GM18520 (cell line): ENCODE results near the gene CTNNA2.

Experiments used
- ATAC-seq: cut with Tn5 transposase; IDR thresholded peaks from one replicate; pipeline ENCODE4 v1.9.1; 2021; ENCODE audit not compliant: unreplicated experiment

CTNNA2 gene

GRCh38 chr2:79972661-79973060 lies 459.8 kb downstream of the CTNNA2 start:
- ATAC-seq, result no peak

GRCh38 chr2:79975791-79976565 lies 463.1 kb downstream of the CTNNA2 start:
- ATAC-seq, result no peak

GRCh38 chr2:79977792-79978191 lies 464.9 kb downstream of the CTNNA2 start:
- ATAC-seq, result no peak

GRCh38 chr2:79980116-79980515 lies 467.3 kb downstream of the CTNNA2 start:
- ATAC-seq, result no peak

GRCh38 chr2:79980816-79981215 lies 468.0 kb downstream of the CTNNA2 start:
- ATAC-seq, result no peak

- ATAC-seq, result no peak
Measured at GRCh38 chr2:79981316-79981715, 468.5 kb downstream of the CTNNA2 start.

GRCh38 chr2:79982445-79982844 lies 469.6 kb downstream of the CTNNA2 start:
- peak; percentile 57 for ATAC-seq

- no peak for ATAC-seq
Measured at GRCh38 chr2:79984476-79984875, 471.6 kb downstream of the CTNNA2 start.

GRCh38 chr2:79985145-79985544 lies 472.3 kb downstream of the CTNNA2 start:
- no peak for ATAC-seq

GRCh38 chr2:79985571-79985970 lies 472.7 kb downstream of the CTNNA2 start:
- ATAC-seq, result no peak

- no peak for ATAC-seq
Measured at GRCh38 chr2:79993144-79993543, 480.3 kb downstream of the CTNNA2 start.

GRCh38 chr2:79994161-79994560 lies 481.3 kb downstream of the CTNNA2 start:
- ATAC-seq, result no peak

- no peak for ATAC-seq
Measured at GRCh38 chr2:79994965-79995364, 482.1 kb downstream of the CTNNA2 start.

- ATAC-seq, result no peak
Measured at GRCh38 chr2:79996709-79997108, 483.9 kb downstream of the CTNNA2 start.

GRCh38 chr2:80001701-80002101 lies 488.9 kb downstream of the CTNNA2 start:
- ATAC-seq, result no peak

- no peak for ATAC-seq
Measured at GRCh38 chr2:80002112-80002511, 489.3 kb downstream of the CTNNA2 start.

GRCh38 chr2:80002568-80003157 lies 489.8 kb downstream of the CTNNA2 start:
- no peak for ATAC-seq

GRCh38 chr2:80007777-80008503 lies 495.1 kb downstream of the CTNNA2 start:
- no peak for ATAC-seq

- no peak for ATAC-seq
Measured at GRCh38 chr2:80008596-80008995, 495.7 kb downstream of the CTNNA2 start.

- no peak for ATAC-seq
Measured at GRCh38 chr2:80009211-80009610, 496.4 kb downstream of the CTNNA2 start.

- no peak for ATAC-seq
Measured at GRCh38 chr2:80012061-80012460, 499.2 kb downstream of the CTNNA2 start.

- ATAC-seq, result no peak
Measured at GRCh38 chr2:80014637-80015036, 501.8 kb downstream of the CTNNA2 start.
